HG02642 (cell line): ENCODE measurements around the gene RNF20.
A peak's percentile ranks its signal among the peaks of the same experiment; 100 is the strongest.
"Not testable (repeated sequence)": the region's sequence is repeated elsewhere in the genome, so short reads cannot be mapped to it uniquely, and the experiment has no call there.

ENCODE experiments used
- ATAC-seq: cut with Tn5 transposase; IDR thresholded peaks from one replicate; pipeline ENCODE4 v1.9.1; 2021; ENCODE audit warnings: mild to moderate bottlenecking; ENCODE audit not compliant: unreplicated experiment, poor library complexity

Gene RNF20

DNA sequence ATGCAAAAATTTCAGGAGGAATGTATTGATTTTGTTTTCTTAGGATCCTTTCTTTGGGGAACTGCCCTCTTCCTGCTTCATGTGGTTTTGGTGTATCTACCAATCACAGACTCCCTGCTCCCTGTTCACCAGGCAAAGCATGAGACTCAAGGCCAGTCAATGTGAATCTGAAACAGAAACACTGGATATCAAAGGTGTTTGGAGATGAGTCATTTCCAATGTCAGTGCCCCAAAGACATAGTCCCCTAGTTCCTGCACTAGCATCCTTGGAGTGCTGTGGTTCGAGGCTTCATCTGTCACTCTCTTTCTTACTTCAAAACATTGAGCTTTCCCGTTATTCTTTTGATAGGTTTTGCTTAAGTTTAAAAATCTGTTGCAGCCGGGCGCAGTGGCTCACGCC is 53.0 kb downstream of the RNF20 start:
- ATAC-seq: peak; percentile 71

DNA sequence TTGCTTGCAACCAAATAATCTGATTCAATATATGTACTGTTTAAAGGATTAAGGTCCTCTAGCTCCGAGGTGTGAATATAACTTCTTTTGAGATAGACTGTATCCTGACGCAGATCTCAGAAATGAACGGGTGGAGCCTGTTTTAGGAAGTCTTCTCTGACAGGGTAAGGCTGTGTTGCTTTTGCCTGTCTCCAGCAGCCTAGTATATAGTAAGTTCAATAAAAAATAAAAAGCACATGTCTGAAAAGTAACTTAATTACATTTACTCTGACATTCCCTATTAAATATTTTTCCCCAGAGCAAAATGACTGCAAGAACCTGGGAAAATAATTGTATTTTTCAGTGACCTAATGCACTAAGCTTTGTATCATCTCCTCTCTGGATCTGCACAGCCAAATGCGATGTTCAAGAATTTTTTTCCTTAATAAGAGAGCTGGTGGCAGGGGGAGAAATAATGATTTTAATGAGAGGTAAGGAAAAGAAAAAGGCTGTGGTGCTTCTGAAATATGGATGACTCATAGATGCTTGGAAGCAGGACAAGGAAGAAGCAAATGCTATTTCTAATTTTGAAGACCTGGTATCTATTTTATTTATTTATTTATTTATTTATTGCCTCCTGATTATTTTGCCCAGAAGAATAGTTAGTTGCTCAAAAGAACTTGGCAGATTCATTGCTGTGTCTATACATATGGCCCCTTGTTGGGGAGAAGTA is 53.8 kb downstream of the RNF20 start:
- no peak for ATAC-seq

DNA sequence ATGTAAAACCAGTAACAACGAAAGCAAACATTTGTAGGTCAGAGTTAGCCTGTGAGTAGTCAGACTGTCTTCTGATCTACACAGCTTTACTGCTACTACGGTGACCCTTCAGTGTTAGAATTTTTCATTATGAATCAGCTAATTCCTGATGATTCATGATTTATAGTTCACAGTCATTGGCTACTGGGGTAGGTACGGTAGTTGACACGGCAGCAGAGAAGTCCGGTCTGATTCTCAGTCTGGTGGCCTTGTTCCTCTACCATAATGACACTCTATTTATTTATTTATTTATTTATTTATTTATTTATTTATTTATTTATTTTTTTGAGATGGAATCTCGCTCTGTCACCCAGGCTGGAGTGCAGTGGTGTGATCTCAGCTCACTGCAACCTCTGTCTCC is 56.4 kb downstream of the RNF20 start:
- ATAC-seq: not testable (repeated sequence)

DNA sequence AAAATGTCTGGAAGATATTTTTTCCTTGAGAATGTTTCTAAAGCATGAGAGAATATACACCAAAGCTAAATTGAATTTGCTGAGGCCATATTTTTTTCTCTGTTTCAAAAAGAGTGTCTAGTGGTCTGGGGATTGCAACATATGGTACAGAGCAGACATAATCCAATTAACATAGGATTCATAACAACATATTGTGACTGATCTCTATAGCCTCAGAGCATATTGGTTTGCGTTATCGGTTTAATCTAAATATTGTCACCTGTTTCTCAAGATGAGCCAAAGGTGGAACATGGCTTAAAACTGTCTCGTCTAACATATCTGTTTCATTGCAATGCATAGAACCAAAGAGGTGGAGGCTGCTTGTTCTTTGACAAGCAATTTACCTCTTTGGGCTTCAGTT is 57.2 kb downstream of the RNF20 start:
- ATAC-seq: no peak

DNA sequence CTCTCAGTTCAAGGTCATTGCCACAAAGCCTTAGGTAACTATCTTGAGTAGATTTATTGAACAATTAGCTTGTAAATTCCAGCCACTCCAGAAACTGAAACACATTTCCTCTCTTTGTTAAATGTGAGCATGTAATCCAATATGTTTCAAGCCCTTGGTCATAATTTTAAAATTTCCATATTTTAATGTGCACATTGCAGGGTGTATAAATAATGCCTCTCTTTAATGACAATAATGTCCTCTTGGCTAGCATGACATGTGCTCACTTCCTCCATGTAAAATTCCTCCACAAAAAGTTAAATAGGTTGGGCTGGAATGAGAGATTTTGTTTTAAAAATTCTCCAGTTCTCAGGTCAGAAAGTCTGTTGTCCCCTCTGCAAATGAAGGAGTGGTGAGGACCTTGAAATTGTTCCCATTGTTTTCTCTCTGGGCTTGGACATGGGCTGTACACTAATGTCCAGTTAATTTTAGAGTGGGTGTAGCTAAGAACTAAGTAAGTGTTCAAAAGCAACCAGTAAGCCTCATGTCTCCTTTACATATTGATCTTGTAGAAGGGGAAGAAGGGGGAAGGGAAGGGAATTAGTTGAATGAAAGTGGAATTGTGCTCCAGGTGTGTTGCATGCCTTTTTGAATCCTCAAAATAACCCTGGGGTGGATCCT is 58.3 kb downstream of the RNF20 start:
- ATAC-seq: no peak

DNA sequence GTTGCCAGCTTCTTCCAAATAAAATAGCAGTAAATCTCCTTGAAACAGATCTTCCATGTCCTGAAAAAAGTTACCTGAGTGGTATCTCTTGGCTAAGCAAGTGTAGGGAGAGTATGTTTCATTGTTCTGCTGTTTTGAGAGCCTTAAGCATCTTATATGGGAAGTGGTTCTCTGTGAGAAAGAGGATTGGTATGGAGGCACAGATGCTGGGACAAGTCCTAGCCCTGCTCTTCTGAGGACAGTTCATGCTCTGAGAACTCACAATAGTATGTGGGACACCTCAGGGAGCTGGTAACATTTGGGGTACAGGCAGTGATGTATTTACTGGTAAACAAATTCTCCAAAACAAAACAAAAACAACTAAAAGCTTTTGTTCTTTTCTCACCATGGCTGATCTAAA is 59.1 kb downstream of the RNF20 start:
- ATAC-seq: no peak

- no peak for ATAC-seq
Measured at GRCh38 chr9:101593345-101593744, 59.7 kb downstream of the RNF20 start.

- no peak for ATAC-seq
Measured at GRCh38 chr9:101594796-101595195, 61.1 kb downstream of the RNF20 start, which contains the start of gene PPP3R2. Gene PPP3R2 (minus strand): TSS chr9:101594969. CDS start chr9:101594921, 48 bp downstream.

DNA sequence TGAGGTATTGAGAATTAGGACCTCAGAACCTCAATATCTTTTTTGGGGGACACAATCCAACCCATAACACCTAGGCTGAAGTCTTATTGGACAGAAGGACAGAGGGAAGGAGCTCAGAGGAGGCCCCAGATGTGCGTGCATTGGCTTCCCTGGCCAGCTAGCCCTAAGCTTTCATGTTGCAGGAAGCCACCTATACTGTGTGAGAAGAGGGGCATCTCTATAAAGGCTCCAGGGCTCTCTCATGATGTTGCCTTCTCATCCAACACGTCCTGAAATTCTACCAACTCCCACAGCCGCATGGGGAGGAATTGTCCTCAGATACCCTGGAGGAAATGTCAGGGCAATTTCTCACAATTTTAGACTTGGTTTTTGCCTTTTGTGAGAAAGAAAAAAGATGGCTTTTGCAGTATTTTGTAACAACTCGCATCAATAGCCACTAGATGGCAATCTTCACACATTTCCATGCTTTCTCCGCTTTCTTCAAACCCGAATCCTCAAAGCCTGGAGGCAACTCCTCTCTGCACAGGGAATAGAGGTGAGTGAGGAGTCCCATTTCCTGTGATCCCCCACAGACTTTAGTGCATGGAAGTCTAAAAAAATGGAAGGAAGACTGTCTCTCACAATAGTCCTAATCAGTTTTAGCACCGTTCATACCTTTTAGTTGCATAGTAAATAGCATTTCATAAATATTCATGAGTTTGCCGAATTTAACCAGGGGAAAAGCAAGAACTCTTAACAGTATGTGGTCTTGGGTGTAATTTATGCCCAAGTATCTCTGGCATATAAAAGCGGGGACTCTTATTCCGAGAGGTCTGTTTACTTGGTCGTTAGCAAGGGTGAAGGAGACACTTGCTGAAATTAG is 68.5 kb downstream of the RNF20 start:
- ATAC-seq: no peak

DNA sequence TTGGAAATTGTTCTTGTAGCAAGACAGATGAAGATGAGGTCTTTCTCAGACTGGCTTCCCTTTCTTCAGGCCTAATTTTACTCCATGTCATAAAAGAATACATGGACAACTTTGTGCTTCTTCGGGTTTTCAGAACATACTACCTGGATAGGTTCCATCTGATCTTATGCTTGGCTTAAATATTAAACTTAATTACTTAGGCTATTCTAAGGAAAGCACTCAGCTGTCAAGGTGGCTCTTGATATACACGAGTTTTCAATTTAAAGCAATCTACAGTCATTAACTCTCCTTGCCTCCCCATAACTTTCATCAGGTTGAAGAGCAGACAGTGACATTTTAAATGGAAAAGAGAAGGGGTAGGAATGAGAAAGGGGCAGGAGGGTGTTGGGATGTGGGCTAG is 70.6 kb downstream of the RNF20 start:
- ATAC-seq: no peak

GRCh38 chr9:101605547-101605946 is 71.9 kb downstream of the RNF20 start:
- ATAC-seq: no peak
